Cardiac muscle cell (in vitro differentiated cells and primary cell): ENCODE data around the gene OGFOD3. TPM values are rescaled to one million over a fixed set of nuclear protein-coding genes. Genes with fewer than 3 reads are reported as not detected.

Experiments used
- DNase-seq, 2 donors: peaks; one replicate each; pipeline versions ENCODE4 v3.0.0 to v3.0.0-alpha.2; 2010 to 2017; ENCODE audit warnings: low read depth in 1 of 2, low spot score in 1 of 2
- H3K27ac ChIP-seq: fragments of 200-600 bp; sonication (generic); 2 replicates; pipeline ENCODE4 v1.5.1; 2016
- H3K27me3 ChIP-seq: fragments of 200-600 bp; sonication (generic); 2 replicates; pipeline ENCODE4 v1.6.0; 2016; ENCODE audit warnings: control low read depth
- H3K36me3 ChIP-seq: fragments of 200-600 bp; sonication (generic); 2 replicates; pipeline ENCODE4 v1.5.1; 2016; ENCODE audit warnings: control low read depth
- H3K4me1 ChIP-seq: fragments of 200-600 bp; sonication (generic); 2 replicates; pipeline ENCODE4 v1.8.1; 2017; ENCODE audit warnings: low read depth, mild to moderate bottlenecking, mixed run types
- H3K4me3 ChIP-seq: fragments of 200-600 bp; sonication (generic); 2 replicates; pipeline ENCODE4 v1.5.1; 2016; ENCODE audit warnings: mild to moderate bottlenecking
- H3K9me3 ChIP-seq: fragments of 200-600 bp; sonication (generic); 2 replicates; pipeline ENCODE4 v1.5.1; 2017; ENCODE audit warnings: low read depth, mild to moderate bottlenecking, control low read depth
- polyA plus RNA-seq: library from polyadenylated mRNA; unstranded; fragments of >200 nt; fragmentation: Nextera tagmentation; extraction: Ambion mirVana; gene quantifications from 2 replicates; pipeline ENCODE4 v1.2.1, GENCODE V29; 2016
- total RNA-seq: library from RNA; depleted of rRNA; stranded (reverse); fragments of >200 nt; gene quantifications from 2 replicates; pipeline ENCODE4 v1.2.3, GENCODE V29; 2016
- TF ChIP-seq, protein P1 (sequence below): IDR thresholded peaks from 2 replicates; pipeline ENCODE4 v1.5.1; 2012; ENCODE audit warnings: low read depth, mild to moderate bottlenecking, low read length

The OGFOD3 gene
- total and polyA plus RNA-seq, 2 experiments from 2014 or later: 26.1 to 45.2 TPM

DNA sequence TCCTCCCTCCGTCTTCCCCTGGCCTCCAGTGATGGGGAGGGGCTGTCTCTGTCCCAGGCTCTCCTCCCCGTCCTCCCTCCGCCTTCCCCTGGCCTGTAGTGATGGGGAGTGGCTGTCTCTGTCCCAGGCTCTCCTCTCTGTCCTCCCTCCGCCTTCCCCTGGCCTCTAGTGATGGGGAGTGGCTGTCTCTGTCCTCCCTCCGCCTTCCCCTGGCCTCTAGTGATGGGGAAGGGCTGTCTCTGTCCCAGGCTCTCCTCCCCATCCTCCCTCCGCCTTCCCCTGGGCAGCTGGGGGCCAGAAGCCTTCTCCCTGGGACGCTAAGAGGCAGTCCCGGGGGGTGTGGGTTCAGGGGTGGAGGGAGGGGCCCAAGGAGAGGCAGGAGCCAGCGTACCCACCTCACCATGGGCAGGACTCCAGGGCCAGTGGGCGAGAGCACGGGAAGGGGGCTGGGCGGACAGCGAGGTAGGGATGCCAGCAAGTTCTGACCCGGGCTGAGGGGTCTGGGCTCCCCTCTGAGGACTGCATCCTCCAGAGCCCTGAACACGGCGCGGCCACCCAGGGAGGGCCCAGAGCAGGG lies 32.0 kb downstream of the OGFOD3 start:
- H3K9me3 ChIP-seq: no peaks in the 10 kb centered on the region
- H3K4me3 ChIP-seq: no peak overlapping the region
- DNase-seq: no peak
- H3K27me3 ChIP-seq: no peaks in the 10 kb centered on the region
- peaks cover 4% of the 10 kb centered on the region for H3K4me1 ChIP-seq
- H3K36me3 ChIP-seq: no peaks in the 10 kb centered on the region
- no peak overlapping the region for H3K27ac ChIP-seq
- TF ChIP-seq, protein P1, sequence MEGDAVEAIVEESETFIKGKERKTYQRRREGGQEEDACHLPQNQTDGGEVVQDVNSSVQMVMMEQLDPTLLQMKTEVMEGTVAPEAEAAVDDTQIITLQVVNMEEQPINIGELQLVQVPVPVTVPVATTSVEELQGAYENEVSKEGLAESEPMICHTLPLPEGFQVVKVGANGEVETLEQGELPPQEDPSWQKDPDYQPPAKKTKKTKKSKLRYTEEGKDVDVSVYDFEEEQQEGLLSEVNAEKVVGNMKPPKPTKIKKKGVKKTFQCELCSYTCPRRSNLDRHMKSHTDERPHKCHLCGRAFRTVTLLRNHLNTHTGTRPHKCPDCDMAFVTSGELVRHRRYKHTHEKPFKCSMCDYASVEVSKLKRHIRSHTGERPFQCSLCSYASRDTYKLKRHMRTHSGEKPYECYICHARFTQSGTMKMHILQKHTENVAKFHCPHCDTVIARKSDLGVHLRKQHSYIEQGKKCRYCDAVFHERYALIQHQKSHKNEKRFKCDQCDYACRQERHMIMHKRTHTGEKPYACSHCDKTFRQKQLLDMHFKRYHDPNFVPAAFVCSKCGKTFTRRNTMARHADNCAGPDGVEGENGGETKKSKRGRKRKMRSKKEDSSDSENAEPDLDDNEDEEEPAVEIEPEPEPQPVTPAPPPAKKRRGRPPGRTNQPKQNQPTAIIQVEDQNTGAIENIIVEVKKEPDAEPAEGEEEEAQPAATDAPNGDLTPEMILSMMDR: no peak

DNA sequence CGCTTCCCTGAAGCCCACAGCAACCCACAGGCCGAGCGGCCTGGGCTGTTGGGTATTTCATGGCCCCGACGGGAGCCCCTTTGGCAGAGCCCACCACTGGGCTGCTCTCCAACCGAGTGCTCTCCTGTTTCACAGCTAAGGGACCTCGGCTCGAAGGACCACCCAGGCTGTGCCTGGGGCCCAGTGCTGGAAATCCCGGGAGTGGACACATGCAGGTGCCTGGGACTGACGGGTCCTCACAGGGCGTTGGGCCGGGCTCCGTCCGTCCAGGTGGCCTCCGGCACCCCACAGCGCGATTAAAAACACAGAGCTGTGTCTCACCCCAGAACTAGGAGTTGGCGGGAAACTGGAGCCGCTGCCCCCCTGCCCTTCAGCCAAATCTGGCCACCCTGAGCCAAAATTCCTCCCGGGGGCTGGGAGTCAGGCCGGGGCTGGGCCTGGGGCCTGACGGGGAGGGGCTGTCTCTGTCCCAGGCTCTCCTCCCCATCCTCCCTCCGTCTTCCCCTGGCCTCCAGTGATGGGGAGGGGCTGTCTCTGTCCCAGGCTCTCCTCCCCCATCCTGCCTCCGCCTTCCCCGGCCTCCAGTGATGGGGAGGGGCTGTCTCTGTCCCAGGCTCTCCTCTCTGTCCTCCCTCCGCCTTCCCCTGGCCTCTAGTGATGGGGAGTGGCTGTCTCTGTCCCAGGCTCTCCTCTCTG lies 32.7 kb downstream of the OGFOD3 start:
- TF ChIP-seq, protein P1: no peak
- H3K27ac ChIP-seq: no peak overlapping the region
- no peak overlapping the region for H3K4me3 ChIP-seq
- no peaks in the 10 kb centered on the region for H3K9me3 ChIP-seq
- peaks cover 4% of the 10 kb centered on the region for H3K4me1 ChIP-seq
- DNase-seq: no peak
- no peaks in the 10 kb centered on the region for H3K27me3 ChIP-seq
- H3K36me3 ChIP-seq: no peaks in the 10 kb centered on the region

DNA sequence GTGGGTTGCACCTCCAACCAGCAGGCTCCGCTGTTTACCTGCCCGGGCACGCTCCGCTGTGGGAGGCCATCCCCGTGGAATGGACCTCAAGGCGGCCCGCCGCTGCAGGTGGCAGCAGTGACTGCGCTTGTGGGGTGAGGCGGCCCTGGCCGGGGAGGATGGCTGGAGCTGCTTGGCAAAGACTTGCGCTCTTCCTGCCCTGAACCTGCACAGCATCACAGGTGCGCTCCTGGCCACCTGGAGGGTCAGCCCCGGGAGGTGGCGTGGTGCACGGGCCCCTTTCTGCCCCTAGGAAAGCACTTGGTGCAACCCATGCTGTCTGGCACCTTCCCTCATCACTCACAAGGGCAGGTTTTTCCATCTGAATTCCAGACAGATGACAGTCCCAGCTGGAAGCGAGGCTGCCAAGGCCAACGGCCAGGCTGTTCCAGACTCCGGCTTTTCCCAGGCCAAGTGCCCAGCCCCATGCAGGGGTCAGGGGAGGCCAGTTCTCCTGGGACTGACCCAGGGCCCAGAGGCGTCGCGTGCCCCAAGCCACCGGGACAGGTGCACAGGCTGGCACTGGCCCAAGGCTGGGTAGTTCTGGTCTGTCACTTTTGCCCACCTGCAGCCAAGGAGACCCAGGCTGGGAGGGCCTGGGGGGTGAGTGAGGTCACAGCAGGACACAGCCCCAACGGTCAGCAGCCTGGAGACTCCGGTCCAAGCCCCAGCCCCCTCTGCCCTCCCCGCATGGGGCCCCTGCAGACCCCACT lies 33.5 kb downstream of the OGFOD3 start:
- no peaks in the 10 kb centered on the region for H3K9me3 ChIP-seq
- DNase-seq: no peak
- no peak overlapping the region for H3K4me3 ChIP-seq
- H3K4me1 ChIP-seq: peaks cover 4% of the 10 kb centered on the region
- TF ChIP-seq, protein P1: no peak
- peaks cover 2% of the 10 kb centered on the region for H3K27me3 ChIP-seq
- no peak overlapping the region for H3K27ac ChIP-seq
- H3K36me3 ChIP-seq: no peaks in the 10 kb centered on the region

DNA sequence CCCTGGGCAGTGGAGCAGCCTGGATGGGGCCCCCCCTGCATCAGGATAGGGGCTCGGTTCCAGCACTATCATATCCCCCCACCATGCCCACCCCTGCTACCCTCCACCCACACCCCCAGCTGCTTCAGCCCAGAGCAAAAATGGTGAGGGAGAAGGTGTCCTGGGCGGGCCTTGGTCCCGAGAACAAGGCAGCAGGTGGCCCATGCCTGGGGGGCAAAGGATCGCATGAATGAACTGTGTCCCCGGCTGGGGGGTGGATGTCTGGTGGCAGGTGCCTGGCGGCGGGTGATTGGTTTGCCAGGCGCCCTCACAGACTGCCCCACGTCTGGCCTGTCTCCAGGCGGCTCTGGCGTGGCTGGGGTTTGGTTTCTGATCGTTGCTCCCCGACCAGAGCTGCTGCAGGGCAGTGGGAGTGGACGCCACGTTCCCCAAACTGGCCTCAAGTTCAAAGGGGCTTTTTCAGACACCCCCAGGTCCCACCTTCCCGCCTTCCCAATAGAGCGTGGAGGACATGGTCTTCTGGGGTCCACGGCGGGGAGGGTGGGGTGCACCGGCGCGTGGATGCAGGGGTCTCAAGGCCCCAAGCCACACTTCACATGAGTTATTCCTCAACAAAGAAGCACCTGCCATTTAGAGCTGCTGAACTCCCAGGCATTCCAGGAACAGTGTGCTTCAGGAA lies 34.2 kb downstream of the OGFOD3 start:
- H3K4me3 ChIP-seq: no peak overlapping the region
- H3K27me3 ChIP-seq: peaks cover 7% of the 10 kb centered on the region
- peaks cover 4% of the 10 kb centered on the region for H3K4me1 ChIP-seq
- H3K36me3 ChIP-seq: no peaks in the 10 kb centered on the region
- H3K27ac ChIP-seq: no peak overlapping the region
- TF ChIP-seq, protein P1: no peak
- H3K9me3 ChIP-seq: no peaks in the 10 kb centered on the region
- no peak for DNase-seq

DNA sequence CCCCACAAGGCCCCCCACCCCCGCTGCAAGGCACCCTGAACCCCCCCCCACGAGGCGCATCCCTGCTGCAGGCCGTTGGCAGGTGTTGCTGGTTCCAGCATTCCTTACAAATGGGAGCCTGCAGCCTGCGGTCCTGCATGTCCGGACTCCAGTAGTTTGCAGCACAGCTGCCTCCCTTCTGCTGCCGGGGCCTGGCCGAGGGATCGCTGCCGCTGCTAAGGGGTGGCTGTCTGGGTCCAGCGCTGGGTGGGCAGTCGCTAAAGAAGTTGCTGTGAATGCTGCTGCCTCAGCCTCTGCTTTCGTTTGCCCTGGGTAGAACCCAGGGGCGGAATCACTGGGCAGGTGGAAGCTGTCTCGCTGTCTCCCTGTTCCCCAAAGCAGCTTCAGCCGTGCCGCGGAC lies 35.0 kb downstream of the OGFOD3 start:
- Histone ChIP-seq H3K36me3 (no peaks in the 10 kb centered on the region), H3K27ac (no peak overlapping the region), H3K4me3 (no peak overlapping the region), H3K9me3 (no peaks in the 10 kb centered on the region), H3K4me1 (peaks cover 4% of the 10 kb centered on the region), H3K27me3 (peaks cover 10% of the 10 kb centered on the region)
- TF ChIP-seq, protein P1: no peak
- no peak for DNase-seq
